ENCODE data around the gene TPRG1. TPM values are rescaled to one million over a fixed set of nuclear protein-coding genes. Genes with fewer than 3 reads are reported as not detected.

The TPRG1 gene
- total RNA-seq, 1 experiment from 2014 or later: 0.55 TPM

- TF ChIP-seq NR2C2 (CRISPR knock-in tag; IDR thresholded peaks at IDR 0.05): no peak
- H3K27ac Mint-ChIP-seq: no peak overlapping the region; the same call in 1 of the 2 replicates
- ATAC-seq (no peak), DNase-seq (ENCODE audit: low spot score) (no peak)
- H3K4me1 Mint-ChIP-seq: peaks cover 30% of the 10 kb centered on the region
- peaks cover 5% of the 10 kb centered on the region; the same call in 1 of the 2 replicates for H3K9me3 Mint-ChIP-seq
- no peaks in the 10 kb centered on the region for H3K27me3 Mint-ChIP-seq (ENCODE audit: low read depth)
- H3K36me3 Mint-ChIP-seq: 0 out of 2 replicates have a peak, but pooled peaks cover 3% of the 10 kb centered on the region
- POLR2A ChIA-PET: no interaction called here
- CTCF ChIA-PET: interaction anchor here (1.2 kb wide), 1 partner anchor 43 kb away, joined by 3 read pairs; no protein-coding TSS in a partner anchor
- no peak overlapping the region for H3K4me3 Mint-ChIP-seq
Observed at GRCh38 chr3:189295089-189295488, 123.3 kb downstream of the TPRG1 start.

DNA sequence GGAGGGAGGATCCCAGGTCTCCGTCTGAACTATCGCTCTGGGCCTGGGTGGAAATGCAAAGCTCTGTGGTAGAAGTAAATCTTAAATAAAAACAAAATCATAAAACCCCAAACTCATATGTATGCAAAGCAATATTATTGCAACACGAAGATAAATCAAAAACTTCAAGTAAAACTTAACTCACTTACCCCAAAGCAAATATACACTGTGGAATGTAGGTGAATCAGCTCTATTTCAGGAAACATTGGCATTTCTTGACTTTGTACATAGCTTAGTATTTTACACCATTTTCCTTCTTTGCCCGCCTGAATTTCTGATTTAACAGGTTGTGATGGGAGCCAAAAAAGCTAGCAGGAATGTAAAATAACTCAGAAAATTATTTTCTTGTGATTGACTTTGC is 126.2 kb downstream of the TPRG1 start:
- ChIA-PET CTCF (no interaction called here), POLR2A (no interaction called here)
- peaks cover 35% of the 10 kb centered on the region for H3K4me1 Mint-ChIP-seq
- no peaks in the 10 kb centered on the region for H3K27me3 Mint-ChIP-seq (ENCODE audit: low read depth)
- no peak overlapping the region for H3K27ac Mint-ChIP-seq
- DNase-seq (ENCODE audit: low spot score) (no peak), ATAC-seq (no peak)
- no peaks in the 10 kb centered on the region for H3K36me3 Mint-ChIP-seq
- H3K4me3 Mint-ChIP-seq: no peak overlapping the region
- TF ChIP-seq FOXK1 (CRISPR knock-in tag; IDR thresholded peaks at IDR 0.05) (no peak), ZNF263 (CRISPR knock-in tag; IDR thresholded peaks at IDR 0.05; ENCODE audit: low read depth) (no peak), SMAD4 (CRISPR knock-in tag; IDR thresholded peaks at IDR 0.05) (no peak)
- H3K9me3 Mint-ChIP-seq: no peaks in the 10 kb centered on the region

GRCh38 chr3:189298469-189299375 is 127.0 kb downstream of the TPRG1 start:
- no peak for ATAC-seq
- Mint-ChIP-seq H3K4me1 (peaks cover 30% of the 10 kb centered on the region), H3K9me3 (no peaks in the 10 kb centered on the region), H3K27ac (no peak overlapping the region), H3K36me3 (no peaks in the 10 kb centered on the region), H3K27me3 (ENCODE audit: low read depth) (no peaks in the 10 kb centered on the region), H3K4me3 (no peak overlapping the region)
- TF ChIP-seq SP1 (CRISPR knock-in tag; conservative IDR thresholded peaks at IDR 0.05) (no peak), ZNF263 (CRISPR knock-in tag; IDR thresholded peaks at IDR 0.05; ENCODE audit: low read depth) (no peak), PREB (CRISPR knock-in tag; IDR thresholded peaks at IDR 0.05; ENCODE audit: borderline replicate concordance) (no peak)
- ChIA-PET CTCF (no interaction called here), POLR2A (no interaction called here)
- no peak for DNase-seq (ENCODE audit: low spot score)

DNA sequence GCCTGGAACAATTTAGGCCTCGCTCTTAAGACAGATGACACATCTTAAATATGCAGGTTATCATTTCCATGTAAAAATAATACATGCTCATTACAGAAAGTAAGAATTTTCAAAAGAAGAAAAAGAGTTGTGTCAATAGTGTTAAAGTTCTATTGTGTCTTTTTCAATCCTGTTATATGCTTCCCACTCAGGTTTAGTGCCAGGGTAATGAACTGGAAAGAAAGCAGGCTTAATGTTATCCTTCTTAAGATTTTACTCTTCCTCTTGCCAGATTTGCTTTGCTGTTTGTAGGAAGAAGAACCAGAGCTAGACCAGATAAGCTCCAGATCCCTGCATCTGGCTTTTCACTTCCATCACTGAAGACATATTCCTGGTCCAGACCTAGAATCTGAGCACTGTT is 128.6 kb downstream of the TPRG1 start:
- no peak for DNase-seq (ENCODE audit: low spot score)
- Mint-ChIP-seq H3K4me3 (no peak overlapping the region), H3K36me3 (no peaks in the 10 kb centered on the region), H3K9me3 (no peaks in the 10 kb centered on the region), H3K4me1 (peaks cover 35% of the 10 kb centered on the region), H3K27me3 (ENCODE audit: low read depth) (no peaks in the 10 kb centered on the region), H3K27ac (no peak overlapping the region)
- POLR2A ChIA-PET: no interaction called here
- no peak for ATAC-seq
- CTCF ChIA-PET: no interaction called here
- TF ChIP-seq, protein P1, sequence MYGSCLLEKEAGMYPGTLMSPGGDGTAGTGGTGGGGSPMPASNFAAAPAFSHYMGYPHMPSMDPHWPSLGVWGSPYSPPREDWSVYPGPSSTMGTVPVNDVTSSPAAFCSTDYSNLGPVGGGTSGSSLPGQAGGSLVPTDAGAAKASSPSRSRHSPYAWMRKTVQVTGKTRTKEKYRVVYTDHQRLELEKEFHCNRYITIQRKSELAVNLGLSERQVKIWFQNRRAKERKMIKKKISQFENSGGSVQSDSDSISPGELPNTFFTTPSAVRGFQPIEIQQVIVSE (CRISPR knock-in tag; IDR thresholded peaks at IDR 0.05; ENCODE audit: borderline replicate concordance): no peak
- TF ChIP-seq MXD4 (CRISPR knock-in tag; IDR thresholded peaks at IDR 0.05; ENCODE audit: borderline replicate concordance) (no peak), CREB1 (CRISPR knock-in tag; IDR thresholded peaks at IDR 0.05) (no peak), ETV6 (CRISPR knock-in tag; IDR thresholded peaks at IDR 0.05) (no peak), GTF2I (CRISPR knock-in tag; conservative IDR thresholded peaks at IDR 0.05) (no peak), CTCF (IDR thresholded peaks at IDR 0.05) (no peak), RELA (CRISPR knock-in tag; IDR thresholded peaks at IDR 0.05; ENCODE audit: borderline replicate concordance) (no peak), FOXP1 (CRISPR knock-in tag; IDR thresholded peaks at IDR 0.05; ENCODE audit: borderline replicate concordance) (no peak), NR3C1 (CRISPR knock-in tag; conservative IDR thresholded peaks at IDR 0.05; ENCODE audit: low read depth) (no peak), TEAD4 (CRISPR knock-in tag; IDR thresholded peaks at IDR 0.05) (no peak), ESRRA (CRISPR knock-in tag; IDR thresholded peaks at IDR 0.05; ENCODE audit: borderline replicate concordance) (no peak)
- TF ChIP-seq, protein P2, sequence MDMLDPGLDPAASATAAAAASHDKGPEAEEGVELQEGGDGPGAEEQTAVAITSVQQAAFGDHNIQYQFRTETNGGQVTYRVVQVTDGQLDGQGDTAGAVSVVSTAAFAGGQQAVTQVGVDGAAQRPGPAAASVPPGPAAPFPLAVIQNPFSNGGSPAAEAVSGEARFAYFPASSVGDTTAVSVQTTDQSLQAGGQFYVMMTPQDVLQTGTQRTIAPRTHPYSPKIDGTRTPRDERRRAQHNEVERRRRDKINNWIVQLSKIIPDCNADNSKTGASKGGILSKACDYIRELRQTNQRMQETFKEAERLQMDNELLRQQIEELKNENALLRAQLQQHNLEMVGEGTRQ (CRISPR knock-in tag; IDR thresholded peaks at IDR 0.05): no peak
- TF ChIP-seq, protein P3, sequence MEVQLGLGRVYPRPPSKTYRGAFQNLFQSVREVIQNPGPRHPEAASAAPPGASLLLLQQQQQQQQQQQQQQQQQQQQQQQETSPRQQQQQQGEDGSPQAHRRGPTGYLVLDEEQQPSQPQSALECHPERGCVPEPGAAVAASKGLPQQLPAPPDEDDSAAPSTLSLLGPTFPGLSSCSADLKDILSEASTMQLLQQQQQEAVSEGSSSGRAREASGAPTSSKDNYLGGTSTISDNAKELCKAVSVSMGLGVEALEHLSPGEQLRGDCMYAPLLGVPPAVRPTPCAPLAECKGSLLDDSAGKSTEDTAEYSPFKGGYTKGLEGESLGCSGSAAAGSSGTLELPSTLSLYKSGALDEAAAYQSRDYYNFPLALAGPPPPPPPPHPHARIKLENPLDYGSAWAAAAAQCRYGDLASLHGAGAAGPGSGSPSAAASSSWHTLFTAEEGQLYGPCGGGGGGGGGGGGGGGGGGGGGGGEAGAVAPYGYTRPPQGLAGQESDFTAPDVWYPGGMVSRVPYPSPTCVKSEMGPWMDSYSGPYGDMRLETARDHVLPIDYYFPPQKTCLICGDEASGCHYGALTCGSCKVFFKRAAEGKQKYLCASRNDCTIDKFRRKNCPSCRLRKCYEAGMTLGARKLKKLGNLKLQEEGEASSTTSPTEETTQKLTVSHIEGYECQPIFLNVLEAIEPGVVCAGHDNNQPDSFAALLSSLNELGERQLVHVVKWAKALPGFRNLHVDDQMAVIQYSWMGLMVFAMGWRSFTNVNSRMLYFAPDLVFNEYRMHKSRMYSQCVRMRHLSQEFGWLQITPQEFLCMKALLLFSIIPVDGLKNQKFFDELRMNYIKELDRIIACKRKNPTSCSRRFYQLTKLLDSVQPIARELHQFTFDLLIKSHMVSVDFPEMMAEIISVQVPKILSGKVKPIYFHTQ (CRISPR knock-in tag; IDR thresholded peaks at IDR 0.05): no peak
